SK-N-SH (cell line): ENCODE measurements around the gene WDCP. TPM values are rescaled to one million over a fixed set of nuclear protein-coding genes. Genes with fewer than 3 reads are reported as not detected.

Source experiments
- CTCF ChIA-PET: fragments of 300-600, 350-600 bp; formaldehyde crosslinking; extraction: SDS; loops from one replicate; lab custom pipeline; 2021; lab: Yijun Ruan, JAX
- POLR2A ChIA-PET: fragments of 350-600 bp; sonication (Branson Sonifier 250); formaldehyde crosslinking; extraction: SDS; loops from one replicate; lab custom pipeline; 2020; ENCODE audit warnings: antibody characterized with exemption, inconsistent platforms; lab: Yijun Ruan, JAX
- DNase-seq: peaks from one replicate; pipeline ENCODE4 v3.0.0; 2012
- H2AFZ ChIP-seq: fragments of 200-600 bp; sonication (generic); 2 replicates; pipeline ENCODE4 v1.8.1; 2016; ENCODE audit warnings: antibody characterized with exemption, mild to moderate bottlenecking, low read depth
- H3F3A ChIP-seq: fragments of 200-600 bp; sonication (generic); replicated peaks from 2 replicates; pipeline ENCODE3; 2016; ENCODE audit warnings: antibody characterized with exemption, mild to moderate bottlenecking; ENCODE audit not compliant: insufficient read depth
- H3K27ac ChIP-seq, 2 experiments: fragments of 200-500 bp in 1 of 2; fragments of 200-600 bp in 1 of 2; sonication (Bioruptor generic) in 1 of 2; sonication (generic), shearing (Covaris generic) in 1 of 2; 2 replicates each; pipeline versions ENCODE4 v1.5.1 to v1.6.1; 2014 to 2016; ENCODE audit warnings: low read depth in 2 of 2, inconsistent platforms in 1 of 2, low read length in 1 of 2, mild to moderate bottlenecking in 1 of 2, mixed read lengths in 1 of 2
- H3K27me3 ChIP-seq: fragments of 200-600 bp; sonication (generic), shearing (Covaris generic); 2 replicates; pipeline ENCODE4 v1.6.1; 2016; ENCODE audit warnings: mixed run types; ENCODE audit not compliant: insufficient read depth
- H3K36me3 ChIP-seq, 2 experiments: fragments of 200-500 bp in 1 of 2; fragments of 200-600 bp in 1 of 2; sonication (Bioruptor generic) in 1 of 2; sonication (generic) in 1 of 2; replicated peaks in 1 of 2; 2 replicates each; pipeline versions ENCODE3 to v1.5.1; 2014 to 2016; ENCODE audit warnings: low read length in 1 of 2, mild to moderate bottlenecking in 1 of 2; ENCODE audit not compliant: insufficient read depth in 2 of 2, control insufficient read depth in 1 of 2
- H3K4me1 ChIP-seq, 2 experiments: fragments of 200-500 bp in 1 of 2; fragments of 200-600 bp in 1 of 2; sonication (Bioruptor generic) in 1 of 2; sonication (generic), shearing (Covaris generic) in 1 of 2; 2 replicates each; pipeline versions ENCODE4 v1.5.1 to v1.6.1; 2014 to 2016; ENCODE audit warnings: low read depth in 1 of 2, low read length in 1 of 2, mixed run types in 1 of 2; ENCODE audit not compliant: insufficient read depth in 2 of 2, control insufficient read depth in 1 of 2
- H3K4me2 ChIP-seq: fragments of 200-600 bp; sonication (generic), shearing (Covaris generic); 2 replicates; pipeline ENCODE4 v1.6.1; 2017; ENCODE audit warnings: mixed run types
- H3K4me3 ChIP-seq, 2 experiments: fragments of 200-500 bp in 1 of 2; fragments of 200-600 bp in 1 of 2; sonication (Bioruptor generic) in 1 of 2; sonication (generic), shearing (Covaris generic) in 1 of 2; 2 replicates each; pipeline versions ENCODE4 v1.5.1 to v1.8.1; 2014 to 2016; ENCODE audit warnings: low read depth in 2 of 2, inconsistent platforms in 1 of 2, low read length in 1 of 2, mild to moderate bottlenecking in 1 of 2, mixed read lengths in 1 of 2, moderate library complexity in 1 of 2
- H3K79me2 ChIP-seq: fragments of 200-600 bp; sonication (generic); 2 replicates; pipeline ENCODE4 v1.8.1; 2017; ENCODE audit warnings: mild to moderate bottlenecking; ENCODE audit not compliant: insufficient read depth
- H3K9ac ChIP-seq: fragments of 200-600 bp; sonication (generic); 2 replicates; pipeline ENCODE4 v1.6.1; 2017; ENCODE audit warnings: mixed run types
- H3K9me2 ChIP-seq: fragments of 200-600 bp; sonication (generic); 2 replicates; pipeline ENCODE4 v1.6.1; 2017; ENCODE audit warnings: mixed run types
- H3K9me3 ChIP-seq: fragments of 200-600 bp; sonication (generic); 2 replicates; pipeline ENCODE4 v1.6.1; 2017; ENCODE audit warnings: mixed run types, mild to moderate bottlenecking, moderate library complexity
- H4K20me1 ChIP-seq: fragments of 200-600 bp; sonication (generic); 2 replicates; pipeline ENCODE4 v1.6.1; 2017; ENCODE audit warnings: mild to moderate bottlenecking, mixed run types; ENCODE audit not compliant: insufficient read depth
- CHD2 ChIP-seq: fragments of 150-350 bp; IDR thresholded peaks from 2 replicates; pipeline ENCODE4 v1.6.1; 2018; ENCODE audit warnings: low read length; ENCODE audit not compliant: partially characterized antibody
- CTCF ChIP-seq: fragments of 200-600 bp; sonication (generic); IDR thresholded peaks from 2 replicates; pipeline ENCODE4 v1.6.1; 2017; ENCODE audit warnings: antibody characterized with exemption, mild to moderate bottlenecking, moderate library complexity
- EP300 ChIP-seq, 2 experiments: IDR thresholded peaks; 2 replicates each; pipeline versions ENCODE4 v1.4.0 to v1.6.1; 2012; ENCODE audit warnings: borderline replicate concordance in 1 of 2, low read depth in 1 of 2, low read length in 1 of 2
- FOXJ3 ChIP-seq: sonication (generic); formaldehyde crosslinking; IDR thresholded peaks from 2 replicates; pipeline ENCODE4 v1.5.1; 2020; ENCODE audit warnings: mild to moderate bottlenecking, missing genetic modification reagents
- FOXM1 ChIP-seq: IDR thresholded peaks from 2 replicates; pipeline ENCODE4 v1.4.0; 2012; ENCODE audit warnings: low read depth, mild to moderate bottlenecking
- GATA2 ChIP-seq: sonication (generic); formaldehyde crosslinking; IDR thresholded peaks from 2 replicates; pipeline ENCODE4 v1.5.0; 2020; ENCODE audit warnings: mild to moderate bottlenecking, missing genetic modification reagents
- JUND ChIP-seq: IDR thresholded peaks from 2 replicates; pipeline ENCODE4 v1.4.0; 2012
- NRF1 ChIP-seq: IDR thresholded peaks from 2 replicates; pipeline ENCODE4 v1.6.1; 2012; ENCODE audit warnings: low read depth, mild to moderate bottlenecking, low read length
- PBX3 ChIP-seq: IDR thresholded peaks from 2 replicates; pipeline ENCODE4; 2012
- POLR2AphosphoS5 ChIP-seq: IDR thresholded peaks from 2 replicates; pipeline ENCODE4 v1.6.1; 2012; ENCODE audit warnings: low read depth, low read length
- RCOR1 ChIP-seq: fragments of 150-350 bp; IDR thresholded peaks from 2 replicates; pipeline ENCODE4 v1.6.1; 2017; ENCODE audit warnings: antibody characterized with exemption, low read length
- RFX5 ChIP-seq: IDR thresholded peaks from 2 replicates; pipeline ENCODE4 v1.6.1; 2012; ENCODE audit warnings: mild to moderate bottlenecking, improper control_type of control experiment, low read length
- RXRA ChIP-seq: IDR thresholded peaks from 2 replicates; pipeline ENCODE4 v1.4.0; 2012; ENCODE audit warnings: low read depth, mild to moderate bottlenecking, borderline replicate concordance
- TAF1 ChIP-seq: IDR thresholded peaks from 2 replicates; pipeline ENCODE4 v1.6.1; 2012; ENCODE audit warnings: low read depth, mild to moderate bottlenecking, low read length, moderate library complexity, borderline replicate concordance
- TCF12 ChIP-seq: IDR thresholded peaks from 2 replicates; pipeline ENCODE4 v1.4.0; 2012
- TEAD4 ChIP-seq: IDR thresholded peaks from 2 replicates; pipeline ENCODE4 v1.4.0; 2012; ENCODE audit warnings: mild to moderate bottlenecking, borderline replicate concordance; ENCODE audit not compliant: insufficient read depth
- USF1 ChIP-seq: IDR thresholded peaks from 2 replicates; pipeline ENCODE4 v1.4.0; 2012; ENCODE audit warnings: low read depth, borderline replicate concordance
- USF2 ChIP-seq: fragments of 150-350 bp; IDR thresholded peaks from 2 replicates; pipeline ENCODE4 v1.6.1; 2017; ENCODE audit warnings: antibody characterized with exemption, low read length, low read depth, borderline replicate concordance
- WGBS: methylation state at CpG from one replicate; pipeline ENCODE4 v1.1.6; 2017; ENCODE audit warnings: low lambda C conversion rate; 5-methylcytosine and 5-hydroxymethylcytosine counted together
- polyA plus RNA-seq, 3 experiments: library from polyadenylated mRNA; depleted of rRNA; stranded (reverse); fragments of >200 nt; gene quantifications; 2 replicates each; pipeline ENCODE4 v1.2.3, GENCODE V29; 2012
- TF ChIP-seq, protein P1 (sequence below): IDR thresholded peaks from 2 replicates; pipeline ENCODE4 v1.4.0; 2012; ENCODE audit warnings: low read depth, borderline replicate concordance
- TF ChIP-seq, protein P2 (sequence below): IDR thresholded peaks from 2 replicates; pipeline ENCODE4 v1.6.1; 2012; ENCODE audit warnings: mild to moderate bottlenecking, low read depth, low read length, moderate library complexity

Gene WDCP
- polyA plus RNA-seq, 1 of the 3 experiments (the other 2 are of a cell fraction) = 7.1 TPM

DNA sequence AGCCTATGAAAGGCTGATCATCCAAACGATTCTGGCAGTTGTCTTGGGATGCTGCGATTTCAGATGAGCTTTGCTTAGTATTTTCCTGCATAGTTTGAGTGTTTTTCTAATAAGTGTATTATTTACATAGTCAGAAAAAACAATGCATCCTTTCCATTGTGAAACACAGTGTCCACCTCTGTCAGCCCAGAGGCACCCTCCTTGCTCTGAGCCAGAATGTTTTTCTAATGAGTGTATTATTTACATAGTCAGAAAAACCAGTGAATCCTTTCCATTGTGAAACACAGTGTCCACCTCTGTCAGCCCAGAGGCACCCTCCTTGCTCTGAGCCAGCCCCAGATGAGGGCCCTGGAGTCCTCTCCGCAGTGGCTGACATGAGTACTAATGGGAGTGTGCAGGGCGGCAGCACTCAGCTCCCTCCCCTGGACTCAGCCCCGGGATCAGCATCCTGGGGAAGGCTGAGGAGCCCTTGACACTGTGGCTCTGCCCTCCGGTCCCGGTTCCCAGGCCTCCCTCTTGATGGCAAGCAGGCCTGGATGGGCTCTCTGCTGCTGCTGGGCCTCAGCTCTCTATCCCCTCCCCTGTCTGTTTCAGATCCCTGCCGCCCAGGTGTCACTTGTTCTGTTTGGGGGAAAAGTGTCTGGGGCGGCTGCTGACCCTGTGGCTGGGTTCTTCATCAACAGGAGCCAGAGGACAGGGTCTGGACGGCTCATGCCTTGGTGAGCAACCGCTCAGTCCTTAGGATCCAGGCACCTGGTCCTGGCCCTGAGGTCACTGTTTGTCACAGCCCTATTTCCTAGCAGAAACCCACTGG, 31.4 kb downstream of the WDCP start:
- H3F3A ChIP-seq = no peaks in the 10 kb centered on the region
- TF ChIP-seq EP300 (IDR thresholded peaks at IDR 0.05; ENCODE audit: borderline replicate concordance in 1 of 2, low read depth in 1 of 2, low read length in 1 of 2) = no peak
- TF ChIP-seq POLR2AphosphoS5 = no peak
- TF ChIP-seq, protein P1, sequence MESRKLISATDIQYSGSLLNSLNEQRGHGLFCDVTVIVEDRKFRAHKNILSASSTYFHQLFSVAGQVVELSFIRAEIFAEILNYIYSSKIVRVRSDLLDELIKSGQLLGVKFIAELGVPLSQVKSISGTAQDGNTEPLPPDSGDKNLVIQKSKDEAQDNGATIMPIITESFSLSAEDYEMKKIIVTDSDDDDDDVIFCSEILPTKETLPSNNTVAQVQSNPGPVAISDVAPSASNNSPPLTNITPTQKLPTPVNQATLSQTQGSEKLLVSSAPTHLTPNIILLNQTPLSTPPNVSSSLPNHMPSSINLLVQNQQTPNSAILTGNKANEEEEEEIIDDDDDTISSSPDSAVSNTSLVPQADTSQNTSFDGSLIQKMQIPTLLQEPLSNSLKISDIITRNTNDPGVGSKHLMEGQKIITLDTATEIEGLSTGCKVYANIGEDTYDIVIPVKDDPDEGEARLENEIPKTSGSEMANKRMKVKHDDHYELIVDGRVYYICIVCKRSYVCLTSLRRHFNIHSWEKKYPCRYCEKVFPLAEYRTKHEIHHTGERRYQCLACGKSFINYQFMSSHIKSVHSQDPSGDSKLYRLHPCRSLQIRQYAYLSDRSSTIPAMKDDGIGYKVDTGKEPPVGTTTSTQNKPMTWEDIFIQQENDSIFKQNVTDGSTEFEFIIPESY = no peak
- TF ChIP-seq TEAD4 = no peak
- no peak; the same call in 1 of the 2 replicates for TF ChIP-seq JUND
- TF ChIP-seq, protein P2, sequence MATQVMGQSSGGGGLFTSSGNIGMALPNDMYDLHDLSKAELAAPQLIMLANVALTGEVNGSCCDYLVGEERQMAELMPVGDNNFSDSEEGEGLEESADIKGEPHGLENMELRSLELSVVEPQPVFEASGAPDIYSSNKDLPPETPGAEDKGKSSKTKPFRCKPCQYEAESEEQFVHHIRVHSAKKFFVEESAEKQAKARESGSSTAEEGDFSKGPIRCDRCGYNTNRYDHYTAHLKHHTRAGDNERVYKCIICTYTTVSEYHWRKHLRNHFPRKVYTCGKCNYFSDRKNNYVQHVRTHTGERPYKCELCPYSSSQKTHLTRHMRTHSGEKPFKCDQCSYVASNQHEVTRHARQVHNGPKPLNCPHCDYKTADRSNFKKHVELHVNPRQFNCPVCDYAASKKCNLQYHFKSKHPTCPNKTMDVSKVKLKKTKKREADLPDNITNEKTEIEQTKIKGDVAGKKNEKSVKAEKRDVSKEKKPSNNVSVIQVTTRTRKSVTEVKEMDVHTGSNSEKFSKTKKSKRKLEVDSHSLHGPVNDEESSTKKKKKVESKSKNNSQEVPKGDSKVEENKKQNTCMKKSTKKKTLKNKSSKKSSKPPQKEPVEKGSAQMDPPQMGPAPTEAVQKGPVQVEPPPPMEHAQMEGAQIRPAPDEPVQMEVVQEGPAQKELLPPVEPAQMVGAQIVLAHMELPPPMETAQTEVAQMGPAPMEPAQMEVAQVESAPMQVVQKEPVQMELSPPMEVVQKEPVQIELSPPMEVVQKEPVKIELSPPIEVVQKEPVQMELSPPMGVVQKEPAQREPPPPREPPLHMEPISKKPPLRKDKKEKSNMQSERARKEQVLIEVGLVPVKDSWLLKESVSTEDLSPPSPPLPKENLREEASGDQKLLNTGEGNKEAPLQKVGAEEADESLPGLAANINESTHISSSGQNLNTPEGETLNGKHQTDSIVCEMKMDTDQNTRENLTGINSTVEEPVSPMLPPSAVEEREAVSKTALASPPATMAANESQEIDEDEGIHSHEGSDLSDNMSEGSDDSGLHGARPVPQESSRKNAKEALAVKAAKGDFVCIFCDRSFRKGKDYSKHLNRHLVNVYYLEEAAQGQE = no peak
- no peak for TF ChIP-seq CTCF
- no peak for TF ChIP-seq PBX3
- TF ChIP-seq RCOR1 = no peak
- no peak for TF ChIP-seq FOXM1
- no peak for TF ChIP-seq RXRA
- TF ChIP-seq CHD2 = no peak
- TF ChIP-seq NRF1 = no peak
- TF ChIP-seq TAF1 = no peak
- no peak for TF ChIP-seq FOXJ3 (CRISPR knock-in tag)
- TF ChIP-seq USF2 = no peak
- TF ChIP-seq TCF12 = no peak; the same call in 1 of the 2 replicates
- TF ChIP-seq RFX5 = no peak
- TF ChIP-seq GATA2 = no peak
- no peak for TF ChIP-seq USF1
- CTCF ChIA-PET = interaction anchor here (1.3 to 2.5 kb wide), 2 partner anchors 10 to 103 kb away, joined by 3 to 8 read pairs; no protein-coding TSS in a partner anchor

More for the DNA sequence above, 31.4 kb downstream of the WDCP start:
- peak overlapping the region; percentile 38; the same call in 1 of the 2 replicates for H3K9ac ChIP-seq
- no peak overlapping the region for H2AFZ ChIP-seq
- DNase-seq = peak; percentile 56
- peak overlapping the region in 1 of 2 experiments; percentile 82; a peak in 2 of 4 replicates for H3K27ac ChIP-seq
- no peaks in the 10 kb centered on the region for H3K79me2 ChIP-seq
- H3K4me3 ChIP-seq = no peak overlapping the region
- no peaks in the 10 kb centered on the region for H3K36me3 ChIP-seq
- no peaks in the 10 kb centered on the region for H3K9me2 ChIP-seq
- peaks cover 3 to 12% of the 10 kb centered on the region in 2 experiments; a peak in 3 of 4 replicates for H3K4me1 ChIP-seq
- peak overlapping the region; percentile 45; the same call in 1 of the 2 replicates for H3K4me2 ChIP-seq
- no peaks in the 10 kb centered on the region for H4K20me1 ChIP-seq
- H3K27me3 ChIP-seq = no peaks in the 10 kb centered on the region
- POLR2A ChIA-PET = no interaction called here
- H3K9me3 ChIP-seq = no peaks in the 10 kb centered on the region
- 63% methylated on average over 10 of the region's 11 CpGs for WGBS
